K562 (cell line): ENCODE results near the gene PPM1L.

Source experiments
- BRCA1 ChIP-seq, 2 experiments: fragments of 450-650 bp in 1 of 2; sonication (generic) in 1 of 2; formaldehyde crosslinking in 1 of 2; IDR thresholded peaks; 2 replicates each; pipeline versions ENCODE4 v1.5.0 to v1.6.1; 2017 to 2020; ENCODE audit warnings: mild to moderate bottlenecking in 1 of 2, missing genetic modification reagents in 1 of 2
- HMG20B ChIP-seq: fragments of 250-450 bp; sonication (Bioruptor Pico); IDR thresholded peaks from 2 replicates; pipeline ENCODE4 v1.5.0; 2021; ENCODE audit warnings: mild to moderate bottlenecking
- RAD21 ChIP-seq, 2 experiments: fragments of 250-450 bp in 1 of 2; fragments of 450-650 bp in 1 of 2; sonication (Bioruptor Pico) in 1 of 2; formaldehyde crosslinking in 1 of 2; IDR thresholded peaks in 1 of 2; conservative IDR thresholded peaks in 1 of 2; 2 replicates each; pipeline versions ENCODE4 v1.4.0 to v1.8.0; 2020 to 2022; ENCODE audit warnings: mild to moderate bottlenecking in 2 of 2, moderate library complexity in 1 of 2
- SIRT6 ChIP-seq: IDR thresholded peaks from one replicate; pipeline ENCODE4 v1.6.1; 2012; ENCODE audit warnings: low read depth, mild to moderate bottlenecking, control low read depth, inconsistent platforms, low read length, moderate library complexity
- TF ChIP-seq, protein P1 (sequence below), 3 experiments: IDR thresholded peaks in 2 of 3; conservative IDR thresholded peaks in 1 of 3; 2 replicates each; pipeline ENCODE4 v1.5.1; 2011 to 2012; ENCODE audit warnings: low read length in 3 of 3, mild to moderate bottlenecking in 3 of 3, control low read depth in 2 of 3, improper control_type of control experiment in 1 of 3, inconsistent platforms in 1 of 3, low read depth in 1 of 3, mixed read lengths in 1 of 3, moderate library complexity in 1 of 3; ENCODE audit not compliant: insufficient read depth in 2 of 3

DNA sequence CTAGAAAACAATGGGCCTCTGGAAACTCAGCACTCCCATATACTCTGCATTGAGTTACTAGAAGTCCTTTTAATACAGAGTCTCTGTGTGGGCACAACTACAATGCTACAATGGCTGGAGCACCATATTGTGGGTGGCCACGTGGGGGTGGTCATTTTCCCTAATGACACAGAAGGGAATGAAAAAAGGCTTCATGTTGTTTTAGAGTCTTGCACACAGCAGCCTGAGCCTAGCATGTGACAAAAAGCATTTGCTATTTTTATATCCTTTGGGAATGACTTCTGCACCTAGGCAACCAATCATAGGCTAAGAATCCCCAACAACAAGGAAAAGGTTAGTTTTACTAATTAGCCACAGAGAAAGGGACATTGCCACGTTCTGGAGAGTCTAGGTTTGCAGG is 120.6 kb downstream of the PPM1L start:
- TF ChIP-seq HMG20B (no peak), BRCA1 (IDR thresholded peaks at IDR 0.05) (no peak), BRCA1 (CRISPR knock-in tag; IDR thresholded peaks at IDR 0.05) (no peak), RAD21 (CRISPR knock-in tag; conservative IDR thresholded peaks at IDR 0.05 in 1 of 2, IDR thresholded peaks at IDR 0.05 in 1 of 2) (no peak), SIRT6 (no peak)
- TF ChIP-seq, protein P1, sequence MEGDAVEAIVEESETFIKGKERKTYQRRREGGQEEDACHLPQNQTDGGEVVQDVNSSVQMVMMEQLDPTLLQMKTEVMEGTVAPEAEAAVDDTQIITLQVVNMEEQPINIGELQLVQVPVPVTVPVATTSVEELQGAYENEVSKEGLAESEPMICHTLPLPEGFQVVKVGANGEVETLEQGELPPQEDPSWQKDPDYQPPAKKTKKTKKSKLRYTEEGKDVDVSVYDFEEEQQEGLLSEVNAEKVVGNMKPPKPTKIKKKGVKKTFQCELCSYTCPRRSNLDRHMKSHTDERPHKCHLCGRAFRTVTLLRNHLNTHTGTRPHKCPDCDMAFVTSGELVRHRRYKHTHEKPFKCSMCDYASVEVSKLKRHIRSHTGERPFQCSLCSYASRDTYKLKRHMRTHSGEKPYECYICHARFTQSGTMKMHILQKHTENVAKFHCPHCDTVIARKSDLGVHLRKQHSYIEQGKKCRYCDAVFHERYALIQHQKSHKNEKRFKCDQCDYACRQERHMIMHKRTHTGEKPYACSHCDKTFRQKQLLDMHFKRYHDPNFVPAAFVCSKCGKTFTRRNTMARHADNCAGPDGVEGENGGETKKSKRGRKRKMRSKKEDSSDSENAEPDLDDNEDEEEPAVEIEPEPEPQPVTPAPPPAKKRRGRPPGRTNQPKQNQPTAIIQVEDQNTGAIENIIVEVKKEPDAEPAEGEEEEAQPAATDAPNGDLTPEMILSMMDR (IDR thresholded peaks at IDR 0.05 in 2 of 3, conservative IDR thresholded peaks at IDR 0.05 in 1 of 3; ENCODE audit: insufficient read depth in 2 of 3, low read depth in 1 of 3, low read length in 3 of 3), result no peak
